IPS-20b (cell line): ENCODE data around the gene MYO1E.
A peak's percentile ranks its signal among the peaks of the same experiment; 100 is the strongest.

Experiments used
- H3K27ac ChIP-seq: one replicate; pipeline ENCODE4 v1.5.1; 2013; ENCODE audit warnings: low read length
- H3K27me3 ChIP-seq: 2 replicates; pipeline ENCODE4 v1.6.1; 2013; ENCODE audit warnings: mild to moderate bottlenecking, low read length, inconsistent platforms; ENCODE audit not compliant: insufficient read depth
- H3K36me3 ChIP-seq: 2 replicates; pipeline ENCODE4 v1.6.1; 2013; ENCODE audit warnings: low read depth, mild to moderate bottlenecking, inconsistent platforms, low read length, moderate library complexity; ENCODE audit not compliant: insufficient read depth
- H3K4me1 ChIP-seq: 2 replicates; pipeline ENCODE4 v1.6.1; 2013; ENCODE audit warnings: mild to moderate bottlenecking, control low read depth, inconsistent platforms, low read length, moderate library complexity; ENCODE audit not compliant: insufficient read depth
- H3K4me3 ChIP-seq: 2 replicates; pipeline ENCODE4 v1.5.1; 2013; ENCODE audit warnings: mild to moderate bottlenecking, low read length, inconsistent platforms
- H3K9ac ChIP-seq: 2 replicates; pipeline ENCODE4 v1.6.1; 2013; ENCODE audit warnings: low read depth, mild to moderate bottlenecking, inconsistent platforms, low read length, moderate library complexity
- H3K9me3 ChIP-seq: 2 replicates; pipeline ENCODE4 v1.6.1; 2013; ENCODE audit warnings: mild to moderate bottlenecking, low read depth, low read length, inconsistent platforms; ENCODE audit not compliant: insufficient read depth

MYO1E gene

DNA sequence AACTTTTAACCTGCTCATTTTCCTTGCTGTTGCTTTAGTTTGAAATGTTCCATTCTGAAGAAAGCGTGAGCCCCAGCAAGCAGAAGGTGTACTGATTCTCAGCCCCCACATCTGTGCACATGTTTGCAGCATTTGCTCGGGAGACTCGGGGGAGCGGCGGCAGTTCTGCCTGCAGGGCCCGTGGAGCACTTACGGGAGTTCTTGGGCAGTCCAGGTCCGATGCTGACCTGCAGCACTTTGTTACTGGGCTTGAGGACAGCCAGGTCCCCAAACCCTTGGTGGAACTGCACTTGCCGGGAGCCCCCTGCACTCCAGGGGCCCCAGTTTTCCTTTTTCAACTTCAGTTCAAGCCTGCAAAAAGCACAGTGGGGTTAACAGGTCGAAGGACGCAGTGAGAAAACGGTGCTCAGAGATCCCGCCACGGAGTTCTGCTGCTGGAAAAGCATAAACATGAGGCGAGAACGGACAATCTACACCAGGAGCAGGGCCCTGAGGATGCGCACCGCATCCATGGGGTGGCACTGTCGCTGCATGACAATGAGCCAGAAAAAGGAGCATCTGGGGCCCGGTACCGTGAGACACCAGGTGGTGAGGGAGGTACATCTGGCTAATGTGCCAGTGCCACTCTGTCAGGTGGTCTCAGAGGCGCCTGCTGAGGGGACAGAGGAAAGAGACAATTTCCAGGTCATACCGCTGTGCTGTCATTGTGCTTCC, 211.6 kb downstream of the MYO1E start:
- peaks cover 61% of the 10 kb centered on the region for H3K36me3 ChIP-seq
- no peaks in the 10 kb centered on the region for H3K27me3 ChIP-seq
- no peak overlapping the region for H3K27ac ChIP-seq
- no peak overlapping the region for H3K4me3 ChIP-seq
- H3K9me3 ChIP-seq: no peaks in the 10 kb centered on the region
- H3K4me1 ChIP-seq: peaks cover 3% of the 10 kb centered on the region; the same call in 1 of the 2 replicates
- no peak overlapping the region for H3K9ac ChIP-seq

DNA sequence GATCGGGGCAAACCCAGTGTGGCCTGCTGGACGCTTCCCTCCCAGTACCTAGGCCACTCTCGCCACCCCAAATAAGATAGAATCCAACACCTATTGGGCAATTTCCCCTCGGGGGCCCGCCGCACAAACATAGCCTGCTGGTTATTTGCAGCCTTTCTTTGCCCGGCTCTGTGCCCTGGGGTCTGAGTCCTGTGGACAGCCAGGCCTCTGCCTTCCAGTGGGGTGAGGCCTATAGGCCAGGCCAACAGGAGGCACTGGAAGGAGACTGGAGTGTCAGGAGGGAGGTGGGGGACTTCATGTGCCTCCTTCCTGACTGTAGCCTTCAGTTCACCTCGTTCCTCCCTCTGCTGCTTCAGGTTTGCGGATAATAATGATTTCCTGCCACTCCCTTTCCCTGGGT, 213.5 kb downstream of the MYO1E start:
- no peak overlapping the region for H3K9ac ChIP-seq
- H3K36me3 ChIP-seq: peaks cover 65% of the 10 kb centered on the region
- H3K27me3 ChIP-seq: no peaks in the 10 kb centered on the region
- H3K27ac ChIP-seq: no peak overlapping the region
- H3K9me3 ChIP-seq: no peaks in the 10 kb centered on the region
- H3K4me1 ChIP-seq: no peaks in the 10 kb centered on the region
- H3K4me3 ChIP-seq: no peak overlapping the region

GRCh38 chr15:59158701-59159034, 214.0 kb downstream of the MYO1E start:
- no peak overlapping the region for H3K27ac ChIP-seq
- no peak overlapping the region for H3K4me3 ChIP-seq

DNA sequence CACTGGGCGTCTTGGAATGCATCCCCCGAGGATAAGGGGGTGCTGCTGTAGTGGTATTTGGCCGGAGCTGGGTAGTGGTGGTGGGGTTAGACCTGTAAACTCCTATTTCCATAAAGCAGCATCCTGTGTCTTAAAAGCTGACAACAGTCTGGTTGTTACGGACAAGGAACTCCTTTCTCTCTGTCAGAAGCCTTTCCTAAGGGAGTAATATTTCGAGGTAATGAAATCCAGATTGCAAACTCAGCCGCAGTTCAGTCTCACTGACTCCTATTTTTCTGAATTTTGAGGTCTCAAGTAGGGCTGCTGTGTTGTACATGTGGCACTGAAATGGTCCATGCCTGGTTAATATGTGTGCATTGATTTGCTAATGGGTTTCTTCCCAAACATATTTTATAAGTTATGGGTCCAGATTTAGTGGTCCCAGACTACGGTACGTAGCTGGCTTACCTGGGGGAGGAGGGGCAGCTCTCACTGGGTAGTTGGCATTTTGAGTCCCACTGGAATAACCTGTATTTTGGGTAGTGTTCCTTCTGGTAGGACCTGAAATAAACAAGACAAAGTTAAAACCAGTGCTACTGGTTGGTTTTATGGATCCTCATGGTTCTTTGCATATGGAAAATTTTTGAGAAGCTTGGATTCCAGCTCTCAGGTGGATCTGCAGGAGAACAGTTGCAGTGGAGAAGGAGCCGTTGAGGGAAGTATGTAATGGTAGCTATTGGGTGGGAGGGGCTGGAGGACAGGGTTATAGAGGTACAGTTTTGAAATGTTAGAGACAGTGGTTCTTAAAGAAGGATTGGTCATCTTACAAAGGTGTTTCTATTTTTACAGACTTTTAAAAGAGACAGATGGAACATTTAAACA, 214.6 kb downstream of the MYO1E start:
- no peaks in the 10 kb centered on the region for H3K27me3 ChIP-seq
- peaks cover 72% of the 10 kb centered on the region for H3K36me3 ChIP-seq
- H3K9me3 ChIP-seq: no peaks in the 10 kb centered on the region
- no peak overlapping the region for H3K27ac ChIP-seq
- no peak overlapping the region for H3K9ac ChIP-seq
- no peak overlapping the region for H3K4me3 ChIP-seq
- no peaks in the 10 kb centered on the region for H3K4me1 ChIP-seq

More at GRCh38 chr15:59158701-59159034, 214.0 kb downstream of the MYO1E start:
- Histone ChIP-seq H3K4me1 (no peaks in the 10 kb centered on the region), H3K9me3 (no peaks in the 10 kb centered on the region), H3K9ac (no peak overlapping the region), H3K36me3 (peaks cover 66% of the 10 kb centered on the region), H3K27me3 (no peaks in the 10 kb centered on the region)

DNA sequence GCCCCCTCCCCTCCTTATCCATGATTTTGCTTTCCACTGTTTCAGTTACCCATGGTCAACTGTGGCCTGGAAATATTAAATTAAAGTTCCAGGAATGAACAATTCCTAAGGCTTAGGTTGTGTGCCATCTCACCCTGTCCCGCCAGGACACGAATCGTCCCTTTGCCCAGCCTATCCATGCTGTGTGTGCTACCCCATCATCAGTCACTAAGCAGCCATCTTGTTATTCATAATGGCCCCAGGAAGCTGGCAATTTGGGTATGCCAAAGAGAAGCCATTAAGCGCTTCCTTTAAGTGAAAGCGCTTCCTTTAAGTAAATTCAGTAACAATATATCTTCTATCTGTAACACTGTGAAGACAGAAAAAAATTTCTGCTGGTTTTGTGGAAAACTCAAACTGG, 215.3 kb downstream of the MYO1E start:
- H3K9ac ChIP-seq: no peak overlapping the region
- peaks cover 76% of the 10 kb centered on the region for H3K36me3 ChIP-seq
- no peaks in the 10 kb centered on the region for H3K9me3 ChIP-seq
- H3K4me3 ChIP-seq: no peak overlapping the region
- no peaks in the 10 kb centered on the region for H3K27me3 ChIP-seq
- H3K27ac ChIP-seq: no peak overlapping the region
- H3K4me1 ChIP-seq: no peaks in the 10 kb centered on the region

DNA sequence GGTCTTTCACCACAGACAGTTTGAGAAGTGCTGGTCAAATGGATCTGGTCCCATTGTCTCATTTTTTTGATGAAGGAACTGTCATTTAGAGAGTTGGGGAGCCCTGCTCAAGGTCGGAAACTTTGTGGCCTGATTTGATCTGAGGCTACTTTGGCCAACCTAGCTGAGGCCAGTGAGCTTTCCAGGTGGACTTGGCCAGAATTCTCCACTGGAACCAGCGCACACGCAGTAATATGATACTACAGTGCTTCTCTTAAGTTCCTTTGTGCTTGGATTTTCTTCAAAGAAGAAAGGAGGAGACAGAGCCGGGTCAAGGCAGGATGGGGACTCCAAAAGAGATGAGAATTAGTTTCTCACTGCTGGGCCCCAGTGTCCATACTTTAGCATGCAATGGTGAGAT, 217.2 kb downstream of the MYO1E start:
- no peak overlapping the region for H3K4me3 ChIP-seq
- H3K27ac ChIP-seq: no peak overlapping the region
- no peaks in the 10 kb centered on the region for H3K27me3 ChIP-seq
- peaks cover 79% of the 10 kb centered on the region for H3K36me3 ChIP-seq
- no peaks in the 10 kb centered on the region for H3K9me3 ChIP-seq
- no peak overlapping the region for H3K9ac ChIP-seq
- no peaks in the 10 kb centered on the region for H3K4me1 ChIP-seq

DNA sequence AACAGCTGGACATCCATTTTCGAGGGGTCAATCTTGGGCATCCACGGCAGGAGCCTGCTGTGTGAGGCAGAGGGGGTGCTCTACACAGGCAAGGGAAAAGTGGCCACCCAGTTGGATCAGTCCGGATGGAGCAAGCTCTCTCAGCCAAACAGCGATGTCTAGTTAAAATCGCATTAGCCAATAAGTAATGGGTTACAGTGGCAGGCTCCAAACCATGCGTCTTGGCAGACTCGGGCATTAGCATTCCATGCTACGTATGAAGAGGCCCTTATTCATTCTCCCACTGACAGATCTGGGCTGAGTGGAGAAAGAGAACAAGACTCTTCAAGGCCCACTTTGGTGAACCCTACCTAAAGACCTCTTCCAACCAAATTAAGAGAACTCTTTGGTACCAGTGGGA, 218.4 kb downstream of the MYO1E start:
- H3K4me1 ChIP-seq: peaks cover 3% of the 10 kb centered on the region; the same call in 1 of the 2 replicates

DNA sequence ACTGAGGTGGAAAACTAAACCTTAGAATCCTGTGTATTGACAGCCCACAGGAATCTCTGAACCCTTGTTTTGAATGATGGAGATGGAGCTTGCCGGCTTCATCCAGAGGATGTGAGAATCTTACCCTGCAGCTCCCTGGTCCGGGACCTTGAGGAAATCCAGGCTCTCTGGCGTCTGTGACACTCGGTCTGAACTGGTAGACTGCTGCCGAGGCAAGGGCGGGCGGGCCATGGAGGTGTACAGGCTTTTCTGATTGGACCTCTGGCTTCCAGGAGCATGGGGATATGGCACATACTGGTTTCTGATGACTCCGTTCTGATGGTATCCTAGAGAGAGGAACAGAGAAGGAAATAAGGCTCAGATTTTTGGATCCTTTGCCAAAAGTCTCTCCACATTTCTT, 219.2 kb downstream of the MYO1E start:
- Histone ChIP-seq H3K27me3 (no peaks in the 10 kb centered on the region), H3K36me3 (peaks cover 78% of the 10 kb centered on the region), H3K27ac (no peak overlapping the region), H3K4me1 (peaks cover 8% of the 10 kb centered on the region; the same call in 1 of the 2 replicates), H3K4me3 (no peak overlapping the region), H3K9ac (no peak overlapping the region), H3K9me3 (no peaks in the 10 kb centered on the region)

More for the DNA sequence above, 218.4 kb downstream of the MYO1E start:
- no peaks in the 10 kb centered on the region for H3K27me3 ChIP-seq
- H3K27ac ChIP-seq: no peak overlapping the region
- H3K36me3 ChIP-seq: peaks cover 86% of the 10 kb centered on the region
- H3K4me3 ChIP-seq: no peak overlapping the region
- no peaks in the 10 kb centered on the region for H3K9me3 ChIP-seq
- no peak overlapping the region for H3K9ac ChIP-seq

GRCh38 chr15:59152694-59153450, 219.8 kb downstream of the MYO1E start:
- H3K9me3 ChIP-seq: no peaks in the 10 kb centered on the region
- H3K27me3 ChIP-seq: no peaks in the 10 kb centered on the region
- H3K36me3 ChIP-seq: peaks cover 72% of the 10 kb centered on the region
- no peak overlapping the region for H3K4me3 ChIP-seq
- no peak overlapping the region for H3K9ac ChIP-seq
- H3K4me1 ChIP-seq: peaks cover 13% of the 10 kb centered on the region; the same call in 1 of the 2 replicates
- no peak overlapping the region for H3K27ac ChIP-seq

DNA sequence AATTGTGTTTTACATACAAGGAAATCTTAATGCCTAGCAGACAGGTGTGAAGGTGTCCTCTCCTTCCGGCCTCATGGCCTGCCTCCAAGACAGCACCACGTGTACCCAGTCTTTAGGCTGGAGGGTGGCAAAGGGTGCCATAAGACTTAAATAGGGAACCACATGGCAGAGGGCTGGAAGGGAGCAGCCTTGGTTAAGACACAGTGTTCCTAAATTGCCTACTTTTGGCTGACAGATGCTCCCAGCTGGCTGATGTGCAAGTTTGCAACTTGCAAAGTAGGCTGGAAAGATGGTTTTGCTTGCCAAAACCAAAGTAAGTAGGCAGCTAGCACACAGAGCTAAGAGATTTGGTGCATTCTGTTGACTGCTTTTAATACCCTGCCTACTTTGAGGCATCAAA, 222.5 kb downstream of the MYO1E start:
- Histone ChIP-seq H3K4me1 (peaks cover 18% of the 10 kb centered on the region; the same call in 1 of the 2 replicates), H3K36me3 (peaks cover 72% of the 10 kb centered on the region), H3K27ac (no peak overlapping the region), H3K4me3 (no peak overlapping the region), H3K9me3 (no peaks in the 10 kb centered on the region), H3K27me3 (no peaks in the 10 kb centered on the region), H3K9ac (no peak overlapping the region)

GRCh38 chr15:59148153-59148833, 224.4 kb downstream of the MYO1E start:
- no peaks in the 10 kb centered on the region for H3K27me3 ChIP-seq
- peaks cover 60% of the 10 kb centered on the region for H3K36me3 ChIP-seq
- peak overlapping the region; percentile 29 for H3K4me3 ChIP-seq
- peak overlapping the region; percentile 19 for H3K27ac ChIP-seq
- no peak overlapping the region for H3K9ac ChIP-seq
- H3K9me3 ChIP-seq: no peaks in the 10 kb centered on the region
- H3K4me1 ChIP-seq: peaks cover 18% of the 10 kb centered on the region; the same call in 1 of the 2 replicates
